GM18868 (cell line): Measurements from ENCODE around the gene ELF1.
"Not testable (repeated sequence)": the region's sequence is repeated elsewhere in the genome, so short reads cannot be mapped to it uniquely, and the experiment has no call there.

Source experiments
- ATAC-seq: cut with Tn5 transposase; IDR thresholded peaks from one replicate; pipeline ENCODE4 v1.9.1; 2021; ENCODE audit warnings: mild to moderate bottlenecking, moderate library complexity; ENCODE audit not compliant: unreplicated experiment

ELF1 gene

DNA sequence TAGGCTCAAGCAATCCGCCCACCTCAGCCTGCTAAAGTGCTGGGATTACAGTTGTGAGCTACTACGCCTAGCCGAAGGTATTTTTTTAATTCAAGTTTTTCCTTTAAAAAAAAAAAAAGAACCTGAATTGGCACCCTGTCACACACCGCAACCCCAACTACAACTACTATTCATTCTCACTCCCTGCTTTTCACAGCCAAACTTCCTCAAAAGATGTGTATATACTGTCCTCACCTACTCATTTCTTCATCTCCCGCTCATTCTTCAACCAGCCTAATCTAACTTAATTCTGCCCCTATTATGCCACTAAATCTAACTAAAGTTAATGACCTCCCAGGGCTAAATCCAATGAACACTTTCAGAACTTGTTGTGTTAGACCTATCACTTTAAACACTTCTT lies 29.5 kb upstream of the ELF1 start:
- ATAC-seq = no peak

DNA sequence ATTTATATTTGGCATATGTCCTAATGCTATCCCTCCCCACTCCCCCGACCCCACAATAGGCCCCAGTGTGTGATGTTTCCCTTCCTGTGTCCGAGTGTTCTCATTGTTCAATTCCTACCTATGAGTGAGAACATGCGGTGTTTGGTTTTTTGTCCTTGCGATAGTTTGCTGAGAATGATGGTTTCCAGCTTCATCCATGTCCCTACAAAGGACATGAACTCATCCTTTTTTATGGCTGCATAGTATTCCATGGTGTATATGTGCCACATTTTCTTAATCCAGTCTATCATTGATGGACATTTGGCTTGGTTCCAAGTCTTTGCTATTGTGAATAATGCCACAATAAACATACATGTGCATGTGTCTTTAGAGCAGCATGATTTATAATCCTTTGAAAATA lies 23.3 kb upstream of the ELF1 start:
- ATAC-seq = not testable (repeated sequence)

DNA sequence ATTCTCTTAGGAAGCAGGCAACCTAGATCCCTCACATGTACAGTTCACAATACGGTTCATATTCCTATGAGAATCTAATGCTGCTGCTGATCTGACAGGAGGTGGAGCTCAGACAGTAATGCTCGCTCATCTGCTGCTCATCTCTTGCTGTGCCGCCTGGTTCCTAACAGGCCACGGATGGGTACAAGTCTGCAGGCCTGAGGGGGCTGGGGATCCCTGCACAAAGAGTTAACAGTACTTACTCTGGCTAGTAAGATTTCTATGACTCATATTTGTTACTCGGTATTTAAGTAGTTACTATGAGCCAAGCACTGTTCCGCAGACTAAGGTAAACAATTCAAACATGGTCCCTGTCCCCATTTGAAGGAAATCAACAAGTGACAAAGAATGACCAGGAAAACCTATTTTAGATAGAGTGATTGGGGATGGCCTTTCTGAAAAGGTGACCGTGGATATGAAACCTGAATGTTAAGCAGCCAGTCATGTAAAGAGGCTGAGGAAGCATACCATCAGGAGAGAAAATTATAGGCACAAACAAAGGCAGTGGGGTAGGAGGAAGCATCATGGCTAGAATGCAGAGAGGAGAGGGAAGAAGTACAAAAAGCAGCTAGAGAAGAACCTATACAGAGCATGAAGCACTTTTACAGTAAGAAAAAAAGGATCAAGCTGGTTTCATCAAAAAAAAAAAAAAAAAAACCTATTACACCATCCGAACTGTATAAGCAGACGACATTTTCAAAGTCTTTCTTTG lies 21.6 kb upstream of the ELF1 start:
- ATAC-seq = no peak

DNA sequence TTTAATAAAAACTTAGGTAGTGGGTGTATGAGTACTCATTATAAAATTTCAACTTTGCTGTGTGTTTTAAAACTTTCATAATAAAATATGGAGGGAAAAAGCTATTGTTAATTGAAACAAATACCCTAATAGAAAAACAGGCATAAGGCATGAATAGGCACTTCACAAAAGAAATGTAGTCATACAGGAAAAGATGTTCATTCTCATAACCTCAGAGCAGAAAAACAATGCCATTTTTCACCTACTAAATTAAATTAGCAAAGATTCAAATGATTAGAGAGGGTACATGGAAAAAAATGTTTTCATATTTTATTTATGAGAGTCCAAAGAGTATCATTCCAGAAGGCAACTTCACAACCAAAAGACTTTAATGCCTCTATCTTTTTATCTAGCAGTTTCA lies 20.6 kb upstream of the ELF1 start:
- no peak for ATAC-seq

DNA sequence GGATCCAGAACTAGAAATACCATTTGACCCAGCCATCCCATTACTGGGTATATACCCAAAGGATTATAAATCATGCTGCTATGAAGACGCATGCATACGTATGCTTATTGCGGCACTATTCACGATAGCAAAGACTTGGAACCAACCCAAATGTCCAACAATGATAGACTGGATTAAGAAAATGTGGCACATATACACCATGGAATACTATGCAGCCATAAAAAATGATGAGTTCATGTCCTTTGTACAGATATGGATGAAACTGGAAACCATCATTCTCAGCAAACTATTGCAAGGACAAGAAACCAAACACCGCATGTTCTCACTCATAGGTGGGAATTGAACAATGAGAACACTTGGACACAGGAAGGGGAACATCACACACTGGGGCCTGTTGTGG lies 17.4 kb upstream of the ELF1 start:
- ATAC-seq = not testable (repeated sequence)

DNA sequence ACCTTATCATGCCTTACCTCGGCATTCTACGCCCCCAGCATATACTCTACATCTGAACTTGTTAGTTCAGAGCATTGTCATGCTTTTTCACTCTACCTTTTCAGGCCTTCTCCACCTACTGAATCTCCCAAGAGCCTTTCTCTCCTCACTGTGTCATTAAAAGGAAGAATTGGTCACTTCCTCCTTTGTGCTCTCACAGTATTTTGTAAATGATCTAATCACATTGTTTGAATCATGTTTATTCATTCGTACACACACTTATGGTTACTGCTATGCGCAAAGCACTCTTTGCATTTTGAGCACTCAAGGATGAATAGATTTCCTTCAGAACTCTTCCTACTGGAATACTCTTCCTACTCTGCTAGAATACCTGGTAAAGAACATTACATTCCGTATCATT lies 15.8 kb upstream of the ELF1 start:
- ATAC-seq = no peak

DNA sequence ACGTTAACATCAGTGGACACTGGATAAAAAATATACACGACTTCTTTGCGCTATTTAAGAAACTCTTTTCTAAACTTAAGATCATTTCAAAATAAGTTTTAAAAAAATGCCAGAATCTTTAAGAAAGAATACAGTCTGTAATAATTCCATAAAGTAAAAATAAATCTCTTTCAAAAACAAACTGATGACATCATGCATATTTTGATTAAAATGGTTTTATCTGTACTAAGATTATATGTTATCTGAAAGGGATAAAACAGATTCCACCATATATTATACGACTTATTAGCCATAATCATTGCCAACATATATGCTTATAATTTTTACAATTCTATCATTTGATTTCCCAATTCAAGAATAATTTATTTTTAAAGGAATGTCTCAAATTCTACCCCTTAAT lies 15.3 kb upstream of the ELF1 start:
- no peak for ATAC-seq

DNA sequence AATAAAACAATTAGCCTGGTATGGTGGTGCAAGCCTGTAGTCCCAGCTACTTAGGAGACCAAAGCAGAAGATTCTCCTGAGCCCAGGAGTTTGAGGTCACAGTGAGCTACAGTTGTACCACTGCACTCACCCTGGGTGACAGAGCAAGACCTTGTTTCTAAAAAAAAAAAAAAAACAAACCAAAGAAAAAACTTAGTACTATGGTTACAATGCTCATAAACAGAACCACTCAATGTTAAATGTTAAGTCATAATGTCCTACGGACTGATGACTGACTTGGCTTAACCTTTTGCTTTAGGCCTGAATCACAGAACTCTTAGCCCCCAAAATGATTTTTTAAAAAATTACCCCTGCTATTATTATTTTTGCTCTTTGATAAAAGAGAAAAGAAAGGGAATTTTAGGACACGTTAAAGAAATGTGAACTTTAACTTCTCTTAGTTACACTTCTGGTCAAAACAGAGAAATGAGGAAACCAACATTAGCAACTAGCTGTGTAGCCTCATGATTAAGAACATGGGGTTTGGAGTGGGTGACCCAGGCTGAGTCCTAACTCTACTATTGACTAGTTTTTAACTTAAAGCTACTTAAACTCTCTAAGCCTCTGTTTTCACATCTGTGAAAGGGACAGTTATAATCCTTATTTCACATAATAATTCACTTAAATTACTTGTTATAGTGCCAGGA lies 13.7 kb upstream of the ELF1 start:
- no peak for ATAC-seq

DNA sequence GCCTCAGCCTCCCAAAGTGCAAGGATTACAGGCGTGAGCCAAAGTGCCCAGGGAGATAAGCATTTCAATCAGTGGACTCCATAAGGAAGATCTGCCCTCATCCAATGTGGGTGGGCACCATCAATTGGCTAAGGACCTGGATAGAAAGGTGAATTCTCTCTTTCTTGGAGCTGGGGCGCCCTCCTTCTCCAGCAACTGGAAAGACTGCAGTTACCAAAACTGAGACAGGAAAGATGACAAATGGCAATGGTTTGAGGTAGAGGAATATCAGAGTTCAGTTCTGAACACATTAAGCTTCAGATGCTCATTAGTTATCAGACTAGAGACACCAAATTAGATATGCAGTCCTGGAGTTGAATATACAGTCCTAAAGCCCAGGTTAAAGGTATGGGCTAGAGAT lies 10.5 kb upstream of the ELF1 start:
- ATAC-seq = no peak

DNA sequence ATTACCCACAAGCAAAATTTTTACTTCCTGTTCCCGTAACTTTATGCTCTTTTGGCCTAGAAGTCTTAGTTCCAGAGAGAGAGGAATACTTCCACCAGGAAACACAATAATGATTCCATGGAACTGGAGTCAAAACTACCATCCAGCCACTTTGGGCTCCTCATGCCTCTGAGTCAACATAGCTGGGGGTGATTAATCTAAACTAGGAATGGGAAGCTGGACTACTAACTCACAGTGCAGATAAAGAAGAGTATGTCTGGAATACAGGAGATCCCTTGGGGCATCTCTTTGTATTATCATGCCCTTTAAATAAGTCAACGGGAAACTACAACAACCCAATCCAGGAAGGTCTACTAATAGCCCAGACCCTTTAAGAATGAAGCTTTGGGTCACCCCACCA lies 8.9 kb upstream of the ELF1 start:
- no peak for ATAC-seq

DNA sequence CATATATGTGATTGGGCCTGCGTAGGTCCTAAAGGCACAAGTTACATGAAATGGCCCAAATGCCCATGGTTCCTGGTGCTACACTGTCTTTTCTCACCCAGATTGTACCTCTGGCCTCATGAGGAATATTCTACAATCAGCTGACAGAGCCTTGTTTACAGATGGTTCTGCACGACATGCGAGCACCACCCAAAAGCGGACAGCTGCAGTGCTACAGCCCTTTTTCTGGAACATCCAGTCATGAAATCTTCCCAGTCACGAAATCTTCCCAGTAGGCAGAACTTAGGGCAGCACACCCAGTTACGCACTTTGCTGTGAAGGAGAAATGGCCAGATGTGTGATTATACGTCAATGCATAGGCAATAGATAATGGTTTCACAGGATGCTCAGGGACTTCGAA lies 7.7 kb upstream of the ELF1 start:
- no peak for ATAC-seq

DNA sequence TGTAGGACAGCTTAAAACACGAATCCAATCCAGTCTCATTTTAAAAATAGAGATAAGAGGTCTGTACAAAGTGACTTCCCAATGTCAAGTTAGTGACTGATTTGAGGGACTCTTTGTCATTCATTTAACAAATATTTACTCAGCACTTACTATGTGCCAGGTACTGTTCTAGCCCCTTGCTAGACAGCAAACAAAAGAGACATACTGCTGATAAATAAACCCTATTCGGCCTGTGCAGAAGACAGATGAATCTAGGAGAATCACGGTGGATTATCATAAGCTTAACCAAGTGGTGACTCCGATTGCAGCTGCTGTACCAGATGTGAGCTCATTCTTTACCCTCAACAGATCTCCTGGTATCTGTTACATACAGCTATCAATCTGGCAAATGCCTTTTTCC lies 6.4 kb upstream of the ELF1 start:
- ATAC-seq = no peak

DNA sequence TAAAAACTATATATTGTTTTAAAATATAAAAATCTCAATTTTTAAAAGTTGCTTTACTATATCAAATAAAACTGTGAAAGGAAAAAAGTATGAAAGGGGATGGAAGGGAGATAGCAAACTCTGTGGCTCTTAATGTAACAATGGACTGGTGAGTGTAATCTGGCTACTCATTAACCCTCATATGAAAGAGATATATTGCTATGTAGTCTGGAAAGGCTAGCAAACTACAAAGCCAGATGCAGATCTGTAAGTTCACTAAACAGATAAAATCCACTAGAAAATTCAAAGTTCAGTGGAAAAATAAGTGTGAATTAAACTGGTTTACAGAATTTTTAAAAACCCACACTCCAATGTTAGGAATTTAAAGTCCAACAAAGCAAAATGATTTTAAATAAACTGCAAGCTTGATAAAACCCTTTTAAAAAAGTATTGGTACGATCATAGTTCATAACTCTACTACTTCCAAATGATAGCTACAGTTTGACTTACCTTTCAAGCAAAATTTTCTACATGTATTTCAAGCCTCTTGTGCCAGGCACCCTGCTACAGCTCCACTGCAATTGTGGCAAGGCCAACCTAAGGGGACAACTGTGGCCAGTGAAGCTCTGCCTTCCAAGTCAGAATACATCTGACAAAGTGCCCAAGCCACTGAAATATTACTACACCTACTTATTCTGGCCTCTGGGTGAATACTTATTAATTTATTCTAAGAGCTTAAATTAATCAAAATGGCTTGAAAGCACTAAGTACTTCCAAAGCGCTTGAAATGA lies 647 bp upstream of the ELF1 start:
- ATAC-seq = no peak

DNA sequence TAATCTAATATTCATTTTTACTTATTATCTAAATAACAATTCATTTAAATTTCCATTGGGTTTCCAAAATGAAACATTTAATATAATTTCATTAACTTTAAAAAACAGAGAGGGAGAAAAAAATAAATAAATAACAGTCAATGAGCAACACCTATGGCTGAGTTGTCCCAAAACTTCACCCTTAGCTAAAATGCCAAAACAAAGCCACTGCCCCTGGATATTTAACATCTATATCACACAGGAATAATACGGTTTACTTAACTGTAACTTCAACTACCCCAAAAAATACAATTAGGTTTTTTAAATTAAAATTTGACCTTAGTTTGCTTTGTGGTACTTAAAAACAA lies 541 bp downstream of the ELF1 start:
- no peak for ATAC-seq

DNA sequence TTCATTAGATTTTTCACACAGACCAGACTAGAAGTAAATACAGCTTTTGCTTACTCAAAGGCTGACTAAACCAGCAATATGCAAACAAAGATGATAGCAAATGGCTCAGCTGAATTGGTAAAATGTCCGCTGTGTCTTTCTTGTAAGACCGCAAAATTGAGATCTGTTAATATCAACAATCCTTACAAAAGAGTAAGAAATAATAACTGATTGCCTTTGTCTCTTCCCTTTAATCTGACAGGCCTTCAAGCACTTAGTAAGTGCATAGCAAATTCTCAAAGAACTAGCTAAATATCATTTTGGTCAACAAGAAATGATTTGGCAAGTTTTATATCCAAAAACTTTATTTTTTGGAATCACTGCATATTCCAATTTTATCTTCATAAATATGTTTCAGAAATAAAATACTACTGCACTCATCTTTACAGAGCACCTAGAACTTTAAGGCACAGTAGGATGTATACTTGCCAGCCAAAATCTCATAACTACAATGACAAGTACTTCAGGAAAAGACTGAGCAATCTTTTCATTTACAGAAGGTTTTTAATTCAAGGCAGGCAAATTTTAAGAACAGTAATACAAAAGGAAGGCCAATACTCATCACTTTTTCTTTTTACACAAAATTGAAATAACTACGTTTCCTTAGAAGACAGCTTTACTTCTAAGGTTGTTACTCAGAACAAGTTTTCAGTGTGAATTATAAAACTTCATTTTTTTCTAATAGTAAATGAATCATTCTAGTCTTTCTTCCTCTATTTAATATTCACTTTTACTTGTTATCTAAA lies 1.1 kb downstream of the ELF1 start:
- no peak for ATAC-seq

DNA sequence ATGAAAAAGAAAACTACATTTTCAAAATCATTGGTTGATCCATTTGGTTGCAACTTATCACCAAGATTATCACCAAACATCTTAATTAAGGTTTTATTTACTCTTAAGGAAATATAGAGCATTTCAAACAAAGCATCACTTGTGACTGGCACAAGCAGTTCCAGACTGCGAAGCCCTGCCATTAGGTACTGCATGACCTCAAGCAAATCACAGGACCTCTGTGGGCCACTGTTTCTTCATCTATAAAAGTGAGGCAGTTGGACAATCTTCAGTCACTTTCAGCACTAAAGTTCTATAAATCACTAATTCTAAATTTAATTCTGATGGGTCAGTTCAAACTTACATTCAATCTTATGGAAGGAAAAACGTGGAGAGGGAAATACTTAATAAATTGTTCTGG lies 2.0 kb downstream of the ELF1 start:
- ATAC-seq = no peak

DNA sequence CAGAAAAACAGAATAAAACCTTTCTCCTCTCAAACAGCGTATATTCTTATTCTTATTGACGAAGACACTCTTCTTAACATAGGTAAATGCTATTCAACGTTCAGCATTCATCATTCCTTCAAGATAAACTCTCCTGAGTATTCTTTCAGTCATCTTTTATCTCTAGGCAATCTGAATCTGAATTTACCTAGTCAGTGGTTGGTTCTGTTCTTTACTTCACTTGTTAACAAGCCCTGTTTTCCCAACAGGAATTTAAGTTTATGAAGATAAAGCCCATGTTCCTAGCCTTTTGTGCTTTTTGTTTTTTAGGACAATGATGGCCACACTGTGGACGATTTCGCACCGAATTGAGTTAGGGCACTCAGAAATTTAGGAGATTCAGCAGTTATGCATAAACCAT lies 3.2 kb downstream of the ELF1 start:
- ATAC-seq = no peak

DNA sequence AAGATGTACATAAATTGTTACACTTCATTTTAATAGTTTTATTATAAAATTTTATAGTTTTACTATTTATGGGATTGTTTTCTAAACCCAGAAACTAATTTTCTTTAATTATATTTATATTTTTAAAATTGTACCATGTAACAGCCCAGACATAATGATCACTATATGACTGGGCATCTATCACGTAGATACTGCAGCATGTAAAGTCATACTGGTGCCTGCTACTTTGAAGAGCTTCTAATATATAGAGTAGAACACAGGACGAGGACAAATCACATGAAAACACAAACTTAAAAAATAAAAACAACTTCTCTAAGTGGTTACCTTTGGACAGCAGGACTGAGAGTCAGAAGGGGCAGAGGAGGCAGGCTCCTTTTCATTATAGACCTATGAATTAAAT lies 5.3 kb downstream of the ELF1 start:
- peak; percentile 61 for ATAC-seq

DNA sequence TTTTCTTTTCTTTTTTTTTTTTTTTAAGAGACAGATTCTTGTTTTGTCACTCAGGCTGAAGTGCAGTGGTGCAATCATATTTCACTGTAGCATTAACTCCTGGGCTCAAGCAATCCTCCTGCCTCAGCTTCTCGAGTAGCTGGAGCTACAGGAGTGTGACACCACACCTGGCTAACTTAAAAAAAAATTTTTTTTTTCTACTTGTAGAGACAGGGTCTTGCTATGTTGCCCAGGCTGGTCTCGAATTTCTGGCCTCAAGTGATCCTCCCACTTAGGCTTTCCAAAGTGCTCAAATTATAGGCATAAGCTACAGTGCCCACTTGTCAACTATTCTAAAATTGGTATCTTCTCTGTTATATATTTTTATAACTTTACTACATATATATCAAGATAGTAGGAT lies 6.6 kb downstream of the ELF1 start:
- ATAC-seq = no peak

DNA sequence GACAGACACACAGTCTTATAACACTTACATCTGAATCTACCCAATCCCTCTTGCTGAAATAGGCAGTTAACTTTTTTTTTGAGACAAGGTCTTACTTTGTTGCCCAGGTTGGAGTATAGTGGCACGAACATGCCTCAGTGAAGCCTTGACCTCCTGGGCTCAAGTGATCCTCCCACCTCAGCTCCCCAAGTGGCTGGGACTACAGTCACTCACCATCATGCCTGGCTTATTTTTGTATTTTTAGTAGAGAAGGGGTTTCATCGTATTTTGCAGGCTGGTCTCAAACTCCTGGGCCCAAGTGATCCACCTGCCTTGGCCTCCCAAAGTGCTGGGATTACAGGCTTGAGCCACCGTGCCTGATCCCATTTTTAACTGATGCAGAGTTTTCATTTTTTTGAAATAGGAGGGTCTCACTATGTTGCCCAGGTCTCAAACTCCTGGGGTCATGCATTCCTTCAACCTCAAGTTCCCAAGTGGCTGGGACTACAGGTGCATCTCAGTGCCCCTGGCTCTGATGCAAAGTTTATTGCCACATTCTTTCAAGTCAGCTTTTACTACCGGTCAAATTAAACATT lies 7.6 kb downstream of the ELF1 start:
- ATAC-seq = no peak

DNA sequence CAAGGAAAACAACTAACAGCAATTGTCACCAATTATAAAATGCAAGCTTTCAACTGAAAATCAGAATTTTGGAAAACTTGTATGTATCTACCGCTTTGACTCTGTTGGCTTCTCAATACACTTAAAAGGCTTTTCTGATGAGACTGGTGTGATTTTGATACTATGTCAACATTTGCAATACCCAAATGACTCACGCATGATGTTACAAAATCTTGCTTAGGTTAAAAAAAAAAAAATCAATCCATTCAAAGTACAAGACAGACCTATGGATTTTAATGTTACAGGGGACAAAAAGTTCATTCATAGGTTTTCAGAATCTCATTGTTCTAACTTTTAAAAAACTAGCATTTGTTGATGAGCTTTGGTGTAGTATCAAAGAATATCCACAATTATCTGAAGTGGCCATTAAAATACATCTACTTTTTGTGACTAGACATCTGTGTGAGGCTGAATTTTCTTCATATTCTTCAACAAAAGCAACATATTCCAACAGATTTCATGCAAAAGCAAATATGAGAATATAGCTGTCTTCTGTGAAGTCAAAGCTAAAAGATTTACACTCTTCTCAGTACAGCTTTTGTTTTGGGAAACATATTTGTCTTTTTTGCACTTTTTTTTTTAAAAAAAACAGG lies 10.7 kb downstream of the ELF1 start:
- ATAC-seq = peak; percentile 43
